GM12891 (cell line): ENCODE data around the gene KIF22.

Experiments
- POLR2A ChIP-seq: IDR thresholded peaks from 2 replicates; pipeline ENCODE4 v1.6.1; 2011; ENCODE audit warnings: low read depth, low read length, control low read depth
- POLR2AphosphoS5 ChIP-seq: IDR thresholded peaks from 2 replicates; pipeline ENCODE4 v1.6.1; 2011; ENCODE audit warnings: low read depth, low read length, control low read depth
- POU2F2 ChIP-seq: IDR thresholded peaks from 2 replicates; pipeline ENCODE4 v1.6.1; 2011; ENCODE audit warnings: low read depth, mild to moderate bottlenecking, control low read depth, low read length, moderate library complexity
- TAF1 ChIP-seq: IDR thresholded peaks from 2 replicates; pipeline ENCODE4 v1.6.1; 2011; ENCODE audit warnings: low read depth, low read length, control low read depth

DNA sequence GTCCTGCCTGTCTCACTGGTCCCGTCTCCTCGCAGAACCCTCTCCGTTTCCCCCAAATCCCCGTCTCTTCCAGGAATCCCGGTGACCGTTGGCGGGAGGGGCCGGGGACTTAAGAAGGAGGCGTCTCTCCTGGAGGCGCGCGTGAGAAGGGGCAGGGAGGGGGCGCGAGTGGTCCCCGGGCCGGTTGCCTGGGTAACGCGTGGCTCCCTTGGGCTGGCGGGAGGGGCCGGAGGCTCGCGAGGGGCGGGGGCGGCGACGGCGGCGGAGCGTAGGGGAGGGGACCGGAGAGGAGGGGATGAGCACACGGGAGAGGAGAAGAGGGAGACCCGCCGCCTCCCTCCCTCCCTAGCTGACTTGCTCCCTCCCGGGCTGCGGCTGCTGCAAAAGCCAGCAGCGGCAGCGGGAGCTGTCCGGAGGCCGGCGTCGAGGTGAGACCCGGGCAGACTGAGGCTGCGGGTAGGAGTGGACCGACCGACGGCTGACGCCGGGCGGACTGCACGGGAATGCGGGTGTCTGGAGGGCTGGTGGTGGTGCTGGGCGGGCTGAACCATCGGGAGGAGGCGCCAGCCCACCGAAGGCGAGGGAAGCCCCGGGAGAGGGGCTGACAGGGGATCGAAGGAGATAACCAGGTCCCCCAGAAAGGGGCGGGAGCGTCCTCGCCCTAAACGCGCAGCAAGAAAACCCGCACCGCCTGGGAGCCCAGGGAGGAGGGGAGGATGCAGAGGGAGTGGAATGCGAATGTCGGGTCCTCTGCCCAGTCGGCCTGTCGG, 21.5 kb downstream of the KIF22 start, which contains the start of gene PRRT2:
- TF ChIP-seq POLR2AphosphoS5 (no peak), POLR2A (no peak), POU2F2 (no peak), TAF1 (no peak)
